ENCODE measurements around the gene RPTOR.
A peak's percentile ranks its signal among the peaks of the same experiment; 100 is the strongest.

Gene RPTOR

GRCh38 chr17:80555266-80555665, 10.6 kb downstream of the RPTOR start:
- peaks cover 0 to 7% (median 6%) of the 10 kb centered on the region in 10 experiments; a peak in 12 of 20 replicates for H3K4me1 ChIP-seq
- no peak overlapping the region for H3K27ac ChIP-seq
- no peak overlapping the region for H3K9ac ChIP-seq
- H3K4me2 ChIP-seq, result no peak overlapping the region
- H3K4me3 ChIP-seq, result no peak overlapping the region
- no peaks in the 10 kb centered on the region for H3K27me3 ChIP-seq
- TF ChIP-seq Cebpa-rat (IDR thresholded peaks at IDR 0.05), result no peak
- no peaks in the 10 kb centered on the region for H3K9me3 ChIP-seq (replicated peaks in 1 of 11)
- peaks cover 5 to 62% (median 34%) of the 10 kb centered on the region in 11 experiments; a peak in 19 of 22 replicates for H3K36me3 ChIP-seq
- H4K20me1 ChIP-seq, result peaks cover 38 to 95% (median 86%) of the 10 kb centered on the region in 11 experiments; a peak in 21 of 22 replicates

DNA sequence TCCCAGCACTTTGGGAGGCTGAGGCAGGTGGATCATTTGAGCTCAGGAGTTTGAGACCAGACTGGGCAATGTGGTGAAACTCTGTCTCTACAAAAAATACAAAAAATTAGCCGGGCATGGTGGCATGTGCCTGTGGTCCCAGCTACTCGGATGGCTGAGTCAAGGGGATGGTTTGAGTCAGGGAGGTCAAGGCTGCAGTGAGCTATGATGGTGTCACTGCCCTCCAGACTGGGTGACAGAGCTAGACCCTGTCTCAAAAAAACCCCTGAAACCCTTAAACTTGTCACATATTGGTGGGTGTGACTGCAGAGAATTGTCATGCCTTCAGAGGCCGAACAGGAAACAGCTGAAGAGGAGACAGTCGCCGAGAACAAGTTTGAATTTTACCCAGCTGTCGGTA, 13.4 kb downstream of the RPTOR start:
- H3K36me3 ChIP-seq, result peaks cover 5 to 56% (median 33%) of the 10 kb centered on the region in 11 experiments; a peak in 19 of 22 replicates
- H3K27ac ChIP-seq, result no peak overlapping the region
- H3K9me3 ChIP-seq (replicated peaks in 1 of 11), result no peaks in the 10 kb centered on the region
- H3K4me2 ChIP-seq, result no peak overlapping the region
- no peaks in the 10 kb centered on the region for H3K27me3 ChIP-seq
- H4K20me1 ChIP-seq, result peaks cover 43 to 100% (median 94%) of the 10 kb centered on the region in 11 experiments; a peak in 21 of 22 replicates
- no peak overlapping the region for H3K4me3 ChIP-seq
- H3K9ac ChIP-seq, result no peak overlapping the region
- no peak for TF ChIP-seq Cebpa-rat (IDR thresholded peaks at IDR 0.05)
- peaks cover 0 to 4% (median 2%) of the 10 kb centered on the region in 10 experiments; a peak in 7 of 20 replicates for H3K4me1 ChIP-seq

DNA sequence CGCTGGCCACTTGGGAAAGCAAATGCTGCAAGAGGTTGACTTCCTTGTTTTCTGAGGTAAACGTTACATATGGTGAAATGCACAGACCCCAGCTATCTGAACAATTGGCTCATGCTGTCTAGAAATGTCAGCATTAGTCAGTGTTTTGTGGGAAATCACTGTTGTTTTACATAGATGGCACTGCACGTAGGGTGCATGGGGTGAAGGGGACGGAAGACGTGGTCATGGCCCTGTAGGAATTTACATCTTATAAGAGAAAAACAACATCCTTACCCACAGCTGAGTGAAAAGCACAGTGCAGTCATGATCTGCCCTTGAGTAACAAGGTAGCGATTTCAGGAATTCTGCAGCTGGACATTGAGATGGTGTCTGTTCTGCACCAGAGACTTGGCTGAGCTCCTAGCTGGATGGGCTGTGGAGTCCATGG, 15.2 kb downstream of the RPTOR start:
- Histone ChIP-seq H4K20me1 (peaks cover 53 to 100% (median 94%) of the 10 kb centered on the region in 11 experiments; a peak in 21 of 22 replicates), H3K4me3 (no peak overlapping the region), H3K27ac (no peak overlapping the region), H3K4me1 (peaks cover 0 to 14% (median 11%) of the 10 kb centered on the region in 10 experiments; a peak in 11 of 20 replicates), H3K9ac (no peak overlapping the region), H3K9me3 (replicated peaks in 1 of 11) (no peaks in the 10 kb centered on the region), H3K36me3 (peaks cover 5 to 43% (median 22%) of the 10 kb centered on the region in 11 experiments; a peak in 19 of 22 replicates), H3K27me3 (no peaks in the 10 kb centered on the region), H3K4me2 (no peak overlapping the region)
- no peak for TF ChIP-seq Cebpa-rat (IDR thresholded peaks at IDR 0.05)

- H4K20me1 ChIP-seq, result peaks cover 59 to 100% (median 94%) of the 10 kb centered on the region in 11 experiments; a peak in 21 of 22 replicates
- no peak overlapping the region for H3K27ac ChIP-seq
- TF ChIP-seq Cebpa-rat (IDR thresholded peaks at IDR 0.05), result no peak
- no peak overlapping the region for H3K4me2 ChIP-seq
- H3K4me3 ChIP-seq, result no peak overlapping the region
- H3K27me3 ChIP-seq, result no peaks in the 10 kb centered on the region
- no peak overlapping the region for H3K9ac ChIP-seq
- H3K9me3 ChIP-seq (replicated peaks in 1 of 11), result no peaks in the 10 kb centered on the region
- H3K4me1 ChIP-seq, result peaks cover 0 to 14% (median 11%) of the 10 kb centered on the region in 10 experiments; a peak in 11 of 20 replicates
- H3K36me3 ChIP-seq, result peaks cover 0 to 27% (median 9%) of the 10 kb centered on the region in 11 experiments; a peak in 8 of 22 replicates
These were observed 17.0 kb downstream of the RPTOR start for GRCh38 chr17:80561541-80562114.

DNA sequence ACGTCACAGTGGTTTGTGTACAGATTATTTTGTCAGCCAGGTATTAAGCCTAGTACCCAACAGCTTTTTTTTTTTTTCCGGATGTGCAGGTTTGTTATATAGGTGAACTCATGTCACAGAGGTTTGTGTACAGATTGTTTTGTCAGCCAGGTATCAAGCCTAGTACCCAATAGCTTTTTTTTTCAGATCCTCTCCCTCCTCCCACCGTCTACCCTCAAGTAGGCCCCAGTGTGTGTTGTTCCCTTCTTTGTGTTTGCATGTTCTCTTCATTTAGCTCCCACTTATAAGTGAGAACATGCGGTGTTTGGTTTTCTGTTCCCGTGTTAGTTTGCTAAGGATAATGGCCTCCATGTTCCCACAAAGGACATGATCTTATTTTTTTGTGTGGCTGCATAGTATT, 19.9 kb downstream of the RPTOR start:
- H3K27ac ChIP-seq, result no peak overlapping the region
- H3K9ac ChIP-seq, result no peak overlapping the region
- TF ChIP-seq Cebpa-rat (IDR thresholded peaks at IDR 0.05), result no peak
- H4K20me1 ChIP-seq, result peaks cover 54 to 100% (median 93%) of the 10 kb centered on the region in 11 experiments; a peak in 21 of 22 replicates
- H3K4me1 ChIP-seq, result peaks cover 0 to 14% (median 11%) of the 10 kb centered on the region in 10 experiments; a peak in 11 of 20 replicates
- peaks cover 0 to 11% (median 3%) of the 10 kb centered on the region in 11 experiments; a peak in 6 of 22 replicates for H3K36me3 ChIP-seq
- no peaks in the 10 kb centered on the region for H3K9me3 ChIP-seq (replicated peaks in 1 of 11)
- H3K27me3 ChIP-seq, result no peaks in the 10 kb centered on the region
- no peak overlapping the region for H3K4me3 ChIP-seq
- no peak overlapping the region for H3K4me2 ChIP-seq

DNA sequence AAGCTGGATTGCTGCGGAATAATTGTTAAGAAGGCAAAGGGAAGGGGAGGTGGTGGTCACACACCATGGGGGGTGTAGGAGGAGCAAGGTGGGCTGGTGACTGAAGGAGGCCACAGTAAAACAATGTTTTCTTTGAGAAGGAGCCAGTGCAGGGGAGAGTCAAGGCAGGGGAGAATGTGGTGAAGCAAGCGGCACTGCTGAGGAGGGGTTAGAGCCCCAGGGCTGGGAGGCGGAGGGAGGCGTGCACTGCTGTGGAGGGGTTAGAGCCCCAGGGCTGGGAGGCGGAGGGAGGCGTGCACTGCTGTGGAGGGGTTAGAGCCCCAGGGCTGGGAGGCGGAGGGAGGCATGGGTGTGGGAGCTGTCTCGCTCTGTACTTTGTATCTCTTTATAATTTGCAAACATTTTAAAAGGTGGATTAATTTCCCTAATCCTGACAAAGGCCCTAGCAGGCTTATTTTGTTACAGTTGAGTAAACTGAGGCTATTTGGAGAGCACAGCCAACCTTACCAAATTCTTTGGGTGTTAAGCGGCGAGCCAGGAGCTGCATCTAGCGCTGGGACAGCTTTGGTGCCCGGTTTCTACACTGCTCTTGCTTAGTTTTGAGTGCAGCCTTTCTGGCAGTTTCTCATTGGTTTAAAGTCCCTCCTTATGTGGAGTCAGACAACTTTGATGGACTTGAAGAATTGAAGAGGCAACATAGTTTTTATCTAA, 20.9 kb downstream of the RPTOR start:
- no peak for TF ChIP-seq Cebpa-rat (IDR thresholded peaks at IDR 0.05)
- H3K4me1 ChIP-seq, result peaks cover 0 to 14% (median 11%) of the 10 kb centered on the region in 10 experiments; a peak in 11 of 20 replicates
- H3K4me3 ChIP-seq, result no peak overlapping the region
- H3K27me3 ChIP-seq, result no peaks in the 10 kb centered on the region
- peaks cover 0 to 9% (median 0%) of the 10 kb centered on the region in 11 experiments; a peak in 4 of 22 replicates for H3K36me3 ChIP-seq
- H3K9me3 ChIP-seq (replicated peaks in 1 of 11), result no peaks in the 10 kb centered on the region
- H3K27ac ChIP-seq, result no peak overlapping the region
- H3K9ac ChIP-seq, result peak overlapping the region in 1 of 11 experiments; percentile 28; a peak in 1 of 22 replicates
- H4K20me1 ChIP-seq, result peaks cover 52 to 100% (median 93%) of the 10 kb centered on the region in 11 experiments; a peak in 21 of 22 replicates
- H3K4me2 ChIP-seq, result no peak overlapping the region

- peaks cover 49 to 100% (median 93%) of the 10 kb centered on the region in 11 experiments; a peak in 21 of 22 replicates for H4K20me1 ChIP-seq
- no peaks in the 10 kb centered on the region for H3K9me3 ChIP-seq (replicated peaks in 1 of 11)
- peaks cover 0 to 14% (median 11%) of the 10 kb centered on the region in 10 experiments; a peak in 11 of 20 replicates for H3K4me1 ChIP-seq
- no peak overlapping the region for H3K4me3 ChIP-seq
- no peaks in the 10 kb centered on the region for H3K27me3 ChIP-seq
- H3K36me3 ChIP-seq, result peaks cover 0 to 9% (median 0%) of the 10 kb centered on the region in 11 experiments; a peak in 5 of 22 replicates
- TF ChIP-seq Cebpa-rat (IDR thresholded peaks at IDR 0.05), result no peak
- H3K9ac ChIP-seq, result peak overlapping the region in 1 of 11 experiments; percentile 28; a peak in 1 of 22 replicates
- no peak overlapping the region for H3K27ac ChIP-seq
- no peak overlapping the region for H3K4me2 ChIP-seq
These were observed 21.4 kb downstream of the RPTOR start for GRCh38 chr17:80566054-80566400.

DNA sequence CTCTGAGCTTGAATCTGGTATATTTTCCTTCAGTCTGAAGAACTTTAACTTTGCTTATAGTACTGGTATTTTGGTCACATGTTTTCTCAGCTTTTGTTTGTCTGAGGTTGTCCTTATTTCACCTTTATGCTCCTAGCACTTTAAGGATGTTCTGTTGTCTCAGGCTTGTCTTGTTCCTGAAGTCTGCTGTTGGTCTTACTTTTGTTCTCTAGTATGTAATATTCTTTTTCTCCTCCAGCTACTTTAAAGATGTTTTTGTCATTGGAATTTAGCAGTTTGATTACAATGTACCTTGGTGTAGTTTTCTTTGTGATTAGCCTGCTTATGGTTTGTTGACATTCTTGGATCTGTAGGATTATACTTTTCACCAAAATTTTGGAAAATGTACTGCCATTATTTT, 23.6 kb downstream of the RPTOR start:
- Histone ChIP-seq H3K4me1 (peaks cover 0 to 8% (median 6%) of the 10 kb centered on the region in 10 experiments; a peak in 11 of 20 replicates), H3K27me3 (no peaks in the 10 kb centered on the region), H3K4me2 (no peak overlapping the region), H3K9me3 (replicated peaks in 1 of 11) (peaks cover 9 to 14% (median 13%) of the 10 kb centered on the region in 11 experiments; a peak in 21 of 22 replicates), H3K9ac (no peak overlapping the region), H3K36me3 (peaks cover 5 to 17% (median 10%) of the 10 kb centered on the region in 11 experiments; a peak in 16 of 22 replicates), H4K20me1 (peaks cover 40 to 100% (median 94%) of the 10 kb centered on the region in 11 experiments; a peak in 21 of 22 replicates), H3K27ac (no peak overlapping the region), H3K4me3 (no peak overlapping the region)
- TF ChIP-seq Cebpa-rat (IDR thresholded peaks at IDR 0.05), result no peak

GRCh38 chr17:80569924-80570323, 25.3 kb downstream of the RPTOR start:
- peaks cover 9 to 14% (median 13%) of the 10 kb centered on the region in 11 experiments; a peak in 21 of 22 replicates for H3K9me3 ChIP-seq (replicated peaks in 1 of 11)
- no peak overlapping the region for H3K27ac ChIP-seq
- no peak overlapping the region for H3K4me2 ChIP-seq
- H4K20me1 ChIP-seq, result peaks cover 35 to 100% (median 91%) of the 10 kb centered on the region in 11 experiments; a peak in 21 of 22 replicates
- TF ChIP-seq Cebpa-rat (IDR thresholded peaks at IDR 0.05), result no peak
- H3K9ac ChIP-seq, result no peak overlapping the region
- peaks cover 0 to 6% (median 0%) of the 10 kb centered on the region in 10 experiments; a peak in 1 of 20 replicates for H3K4me1 ChIP-seq
- no peaks in the 10 kb centered on the region for H3K27me3 ChIP-seq
- no peak overlapping the region for H3K4me3 ChIP-seq
- H3K36me3 ChIP-seq, result peaks cover 5 to 17% (median 10%) of the 10 kb centered on the region in 11 experiments; a peak in 16 of 22 replicates

Data from BLaER1 treated with 17β-estradiol and CSF1 and Interleukin-3, amounts not matched to agents 10 nM and 100 nM (cell line).